WERI-Rb-1 (cell line): Measurements from ENCODE around the gene HYDIN.

Source experiments
- DNase-seq: peaks from one replicate; pipeline ENCODE4 v3.0.0-alpha.2; 2020
- H3K27ac ChIP-seq: fragments of 250-450 bp; sonication (Bioruptor Pico); 2 replicates; pipeline ENCODE4 v1.5.1; 2020; ENCODE audit warnings: mild to moderate bottlenecking, moderate library complexity
- H3K27me3 ChIP-seq: fragments of 250-450 bp; sonication (Bioruptor Pico); 2 replicates; pipeline ENCODE4 v1.5.1; 2021; ENCODE audit warnings: mild to moderate bottlenecking, low read depth, moderate library complexity; ENCODE audit not compliant: insufficient read depth, severe bottlenecking
- H3K36me3 ChIP-seq: fragments of 250-450 bp; sonication (Bioruptor Pico); 2 replicates; pipeline ENCODE4 v1.5.1; 2020; ENCODE audit warnings: mild to moderate bottlenecking, moderate library complexity
- H3K4me3 ChIP-seq: 2 replicates; pipeline ENCODE4 v1.5.1; 2011; ENCODE audit warnings: low read depth, mild to moderate bottlenecking, control low read depth, low read length
- H3K9me3 ChIP-seq: fragments of 250-450 bp; sonication (Bioruptor Pico); 2 replicates; pipeline ENCODE4 v1.5.1; 2021; ENCODE audit warnings: mild to moderate bottlenecking, moderate library complexity; ENCODE audit not compliant: severe bottlenecking
- TF ChIP-seq, protein P1 (sequence below): IDR thresholded peaks from 2 replicates; pipeline ENCODE4 v1.5.1; 2011; ENCODE audit warnings: low read depth, mild to moderate bottlenecking, control low read depth, inconsistent platforms, low read length

HYDIN gene

GRCh38 chr16:71244521-71244920 lies 14.0 kb upstream of the HYDIN start:
- TF ChIP-seq, protein P1, sequence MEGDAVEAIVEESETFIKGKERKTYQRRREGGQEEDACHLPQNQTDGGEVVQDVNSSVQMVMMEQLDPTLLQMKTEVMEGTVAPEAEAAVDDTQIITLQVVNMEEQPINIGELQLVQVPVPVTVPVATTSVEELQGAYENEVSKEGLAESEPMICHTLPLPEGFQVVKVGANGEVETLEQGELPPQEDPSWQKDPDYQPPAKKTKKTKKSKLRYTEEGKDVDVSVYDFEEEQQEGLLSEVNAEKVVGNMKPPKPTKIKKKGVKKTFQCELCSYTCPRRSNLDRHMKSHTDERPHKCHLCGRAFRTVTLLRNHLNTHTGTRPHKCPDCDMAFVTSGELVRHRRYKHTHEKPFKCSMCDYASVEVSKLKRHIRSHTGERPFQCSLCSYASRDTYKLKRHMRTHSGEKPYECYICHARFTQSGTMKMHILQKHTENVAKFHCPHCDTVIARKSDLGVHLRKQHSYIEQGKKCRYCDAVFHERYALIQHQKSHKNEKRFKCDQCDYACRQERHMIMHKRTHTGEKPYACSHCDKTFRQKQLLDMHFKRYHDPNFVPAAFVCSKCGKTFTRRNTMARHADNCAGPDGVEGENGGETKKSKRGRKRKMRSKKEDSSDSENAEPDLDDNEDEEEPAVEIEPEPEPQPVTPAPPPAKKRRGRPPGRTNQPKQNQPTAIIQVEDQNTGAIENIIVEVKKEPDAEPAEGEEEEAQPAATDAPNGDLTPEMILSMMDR = no peak
- Histone ChIP-seq H3K36me3 (no peaks in the 10 kb centered on the region), H3K4me3 (no peak overlapping the region), H3K27me3 (no peaks in the 10 kb centered on the region), H3K27ac (no peak overlapping the region), H3K9me3 (no peaks in the 10 kb centered on the region)
- no peak for DNase-seq

- TF ChIP-seq, protein P1 = no peak
- no peaks in the 10 kb centered on the region for H3K36me3 ChIP-seq
- no peak overlapping the region for H3K27ac ChIP-seq
- no peaks in the 10 kb centered on the region for H3K27me3 ChIP-seq
- DNase-seq = no peak
- H3K4me3 ChIP-seq = no peak overlapping the region
- no peaks in the 10 kb centered on the region for H3K9me3 ChIP-seq
Measured at GRCh38 chr16:71242601-71243000, 12.1 kb upstream of the HYDIN start.

DNA sequence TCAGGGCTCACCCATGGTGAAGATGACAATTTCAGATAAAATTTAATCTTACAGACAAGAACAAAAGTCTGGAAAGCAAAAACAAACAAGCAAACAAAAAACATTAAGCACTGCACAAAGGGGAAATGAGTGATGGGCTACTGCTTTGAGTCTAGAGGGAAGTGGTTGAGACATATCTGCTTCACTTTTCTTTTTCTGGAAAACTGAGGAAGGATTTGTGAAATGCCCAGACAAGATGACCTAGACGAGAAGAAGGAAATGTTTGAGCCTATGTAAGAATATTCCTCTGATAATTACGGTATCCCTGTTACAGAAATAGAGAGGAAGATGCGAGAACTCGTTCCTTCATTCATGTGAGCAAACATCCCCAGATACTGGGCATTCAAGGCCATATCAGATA lies 11.5 kb upstream of the HYDIN start:
- H3K9me3 ChIP-seq = no peaks in the 10 kb centered on the region
- DNase-seq = no peak
- H3K27ac ChIP-seq = peak overlapping the region; percentile 23
- no peaks in the 10 kb centered on the region for H3K36me3 ChIP-seq
- no peaks in the 10 kb centered on the region for H3K27me3 ChIP-seq
- H3K4me3 ChIP-seq = no peak overlapping the region
- TF ChIP-seq, protein P1 = no peak

DNA sequence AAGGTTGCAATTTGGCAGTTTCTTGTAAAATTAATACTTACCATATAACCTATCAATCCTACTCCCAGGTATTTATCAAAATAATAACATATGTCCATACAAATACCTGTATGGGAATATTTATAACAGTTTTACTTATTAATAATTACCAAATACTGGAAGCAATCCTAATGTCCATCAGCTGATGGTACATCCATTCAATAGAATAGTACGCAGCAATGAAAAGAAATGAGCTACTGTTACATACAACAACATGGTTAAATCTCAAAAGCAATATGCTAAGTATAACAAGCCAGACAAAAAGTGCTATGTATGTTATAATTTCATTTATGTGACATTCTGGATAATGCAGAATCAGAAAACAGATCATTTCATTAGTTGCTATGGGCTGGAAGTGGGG lies 1.2 kb downstream of the HYDIN start:
- H3K4me3 ChIP-seq = no peak overlapping the region
- H3K36me3 ChIP-seq = no peaks in the 10 kb centered on the region
- no peaks in the 10 kb centered on the region for H3K27me3 ChIP-seq
- H3K9me3 ChIP-seq = peaks cover 32% of the 10 kb centered on the region
- DNase-seq = no peak
- TF ChIP-seq, protein P1 = no peak
- no peak overlapping the region for H3K27ac ChIP-seq

DNA sequence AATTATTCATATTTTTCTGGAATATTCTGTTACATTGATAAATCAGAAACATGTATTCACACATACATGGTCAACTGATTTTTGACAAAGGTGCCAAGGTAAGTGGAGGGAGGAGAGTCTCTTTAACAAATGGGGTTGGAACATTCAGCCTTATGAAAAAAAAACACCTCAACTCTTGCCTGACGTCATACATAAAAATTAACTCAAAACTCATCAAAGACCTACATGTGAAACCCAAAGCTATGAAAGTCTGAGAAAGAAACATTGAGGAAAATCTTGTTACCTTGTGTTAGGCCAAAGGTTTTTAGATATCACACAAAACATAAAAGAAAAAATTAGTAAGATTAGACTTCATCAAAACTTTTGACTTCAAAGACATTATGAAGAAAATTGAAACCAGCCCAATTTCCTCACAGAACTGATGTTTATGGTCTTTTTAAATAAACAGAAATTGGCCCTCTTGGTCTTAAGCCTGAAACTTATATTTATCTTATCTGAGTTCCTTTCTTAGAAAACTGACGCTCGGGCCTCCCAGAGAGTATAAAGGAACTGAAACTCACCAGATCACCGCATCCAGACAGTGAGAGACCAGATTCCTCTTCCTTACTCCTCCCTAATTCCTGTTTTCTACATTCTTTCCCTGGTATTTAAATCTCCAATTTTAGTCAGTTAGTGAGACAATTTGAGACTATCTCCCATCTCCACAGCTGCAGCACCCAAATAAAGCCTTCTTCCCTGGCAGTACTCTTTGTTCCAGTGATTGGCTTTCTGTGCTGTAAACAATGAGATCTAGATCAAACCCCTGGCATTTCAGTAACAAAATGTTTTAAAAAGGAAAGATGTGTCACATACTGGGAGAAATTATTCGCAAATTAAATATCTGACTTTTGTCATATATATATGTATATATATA lies 4.0 kb downstream of the HYDIN start:
- TF ChIP-seq, protein P1 = no peak
- DNase-seq = no peak
- Histone ChIP-seq H3K36me3 (no peaks in the 10 kb centered on the region), H3K27ac (no peak overlapping the region), H3K9me3 (peaks cover 30% of the 10 kb centered on the region), H3K27me3 (no peaks in the 10 kb centered on the region), H3K4me3 (no peak overlapping the region)
